IPS-15b (cell line): ENCODE measurements around the gene KRT35.

Experiments used
- H3K27me3 ChIP-seq: one replicate; pipeline ENCODE4 v1.6.1; 2013; ENCODE audit warnings: low read length; ENCODE audit not compliant: control insufficient read depth, insufficient read depth
- H3K36me3 ChIP-seq: one replicate; pipeline ENCODE4 v1.6.1; 2013; ENCODE audit warnings: low read length; ENCODE audit not compliant: control insufficient read depth, insufficient read depth
- H3K4me1 ChIP-seq: one replicate; pipeline ENCODE4 v1.6.1; 2013; ENCODE audit warnings: mild to moderate bottlenecking, low read length; ENCODE audit not compliant: control insufficient read depth, insufficient read depth
- H3K4me3 ChIP-seq: one replicate; pipeline ENCODE4 v1.5.1; 2013; ENCODE audit warnings: low read depth, low read length
- H3K9ac ChIP-seq: one replicate; pipeline ENCODE4 v1.6.1; 2013; ENCODE audit warnings: low read depth, mild to moderate bottlenecking, low read length
- H3K9me3 ChIP-seq: one replicate; pipeline ENCODE4 v1.6.1; 2013; ENCODE audit warnings: mild to moderate bottlenecking, low read length; ENCODE audit not compliant: control insufficient read depth, insufficient read depth

The KRT35 gene

DNA sequence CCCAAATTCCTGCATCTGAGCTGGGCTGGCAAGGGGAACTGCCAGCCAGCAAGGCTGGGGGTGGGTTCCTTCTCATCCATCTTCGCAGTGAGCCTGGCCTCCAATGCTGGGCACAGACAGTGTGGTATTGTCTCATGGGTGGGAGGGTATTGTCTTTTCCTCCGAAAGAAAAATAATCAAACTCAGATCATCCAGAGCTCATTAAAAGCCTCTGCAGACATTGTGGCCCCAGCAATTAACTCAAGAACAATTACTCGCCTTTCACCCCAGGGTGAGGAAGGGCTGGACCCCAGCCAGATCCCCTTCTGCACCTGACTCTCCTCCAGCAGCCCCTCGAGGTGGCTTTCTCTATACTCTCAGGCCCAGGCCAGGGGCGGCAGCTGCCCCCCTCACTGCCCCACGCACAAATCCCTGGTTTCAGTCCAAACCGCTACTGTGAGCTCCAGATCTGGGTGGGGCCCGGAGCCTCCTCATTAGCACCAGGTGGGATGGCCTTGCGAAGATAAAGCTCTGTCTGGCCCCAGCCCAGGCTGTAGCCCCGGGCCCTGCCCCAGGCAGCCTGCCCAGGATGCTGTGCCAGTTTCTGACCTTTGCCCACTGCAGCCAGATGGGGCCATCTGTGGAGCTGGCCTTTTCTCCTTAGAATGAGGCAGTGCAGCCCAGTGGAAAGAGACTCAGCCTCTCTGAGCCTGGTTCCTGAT, 40.0 kb upstream of the KRT35 start:
- H3K36me3 ChIP-seq, result peaks cover 20% of the 10 kb centered on the region
- H3K27me3 ChIP-seq, result no peaks in the 10 kb centered on the region
- peaks cover 7% of the 10 kb centered on the region for H3K4me1 ChIP-seq
- no peaks in the 10 kb centered on the region for H3K9me3 ChIP-seq
- H3K4me3 ChIP-seq, result no peak overlapping the region
- no peak overlapping the region for H3K9ac ChIP-seq

DNA sequence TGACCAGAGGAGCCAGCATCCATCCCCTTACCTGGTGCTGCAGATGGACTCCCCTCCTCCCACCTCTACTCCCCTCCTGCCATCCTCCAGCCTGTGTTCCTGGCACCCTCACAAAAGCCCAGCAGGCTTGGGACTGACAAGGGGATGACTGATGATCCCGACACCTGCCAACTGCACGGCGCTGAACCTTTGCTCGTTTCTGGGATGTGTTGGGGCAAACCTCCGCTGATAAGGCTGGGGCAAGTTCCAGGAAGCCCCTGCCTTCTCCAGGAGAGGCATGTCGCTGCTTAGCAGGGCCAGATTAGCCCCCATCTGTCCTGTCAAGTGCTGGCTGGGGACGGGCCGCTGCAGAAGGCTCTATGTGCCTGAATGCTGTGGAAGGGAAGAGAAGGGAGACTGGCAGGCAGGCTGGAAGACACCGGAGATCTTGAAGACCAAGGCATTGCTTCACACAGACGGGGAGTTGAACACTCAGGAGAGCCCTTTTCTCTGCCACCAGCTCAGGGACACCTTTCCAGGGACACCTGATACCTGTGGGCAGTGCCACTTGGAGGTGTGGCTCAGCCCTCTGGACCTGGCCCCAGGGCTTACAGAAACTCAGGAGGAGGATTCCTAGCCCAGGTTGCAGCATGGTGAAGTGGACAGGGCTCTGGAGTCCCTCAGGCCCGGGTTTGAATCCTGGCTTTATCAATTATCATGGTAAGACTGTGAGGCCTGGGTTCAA, 38.7 kb upstream of the KRT35 start:
- Histone ChIP-seq H3K27me3 (no peaks in the 10 kb centered on the region), H3K36me3 (peaks cover 14% of the 10 kb centered on the region), H3K9ac (no peak overlapping the region), H3K4me1 (peaks cover 7% of the 10 kb centered on the region), H3K4me3 (no peak overlapping the region), H3K9me3 (no peaks in the 10 kb centered on the region)

DNA sequence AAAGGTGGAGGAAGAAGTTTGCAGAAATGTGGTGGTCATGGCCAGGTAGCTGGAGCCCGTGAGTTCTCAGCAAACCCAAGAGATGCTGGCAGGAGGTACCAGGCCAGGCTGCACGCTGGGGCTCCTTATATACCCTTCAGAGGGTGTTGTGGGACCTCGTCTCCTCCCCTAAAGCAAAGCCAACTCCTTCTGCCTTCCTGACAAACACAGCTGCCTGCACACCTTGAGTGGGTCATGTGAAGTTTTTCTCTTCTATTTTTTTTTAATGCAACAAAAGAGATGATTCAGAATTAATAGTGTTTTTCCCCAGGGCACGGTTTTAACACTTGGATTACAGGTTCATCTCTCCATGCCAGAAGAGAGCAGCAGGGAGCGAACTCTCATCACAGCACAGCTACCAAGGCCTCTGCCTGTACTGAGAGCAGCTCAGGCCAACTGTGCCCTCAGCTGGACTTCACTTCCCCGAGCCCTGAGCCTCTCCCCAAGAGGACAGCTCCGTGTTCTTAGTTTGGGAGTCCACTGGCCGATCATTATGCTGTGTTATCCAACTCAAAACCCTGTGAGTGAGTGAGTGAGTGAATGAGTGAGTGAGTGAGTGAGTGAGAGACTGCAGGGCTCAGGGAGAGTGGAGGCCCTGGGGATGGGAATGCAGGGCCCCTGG, 38.0 kb upstream of the KRT35 start, which contains the start of gene KRT15:
KRT15 (minus strand) TSS at position 102 of the 661 bp plus-strand sequence; CDS start at position 39, 63 bp downstream.
- no peaks in the 10 kb centered on the region for H3K27me3 ChIP-seq
- H3K9me3 ChIP-seq, result no peaks in the 10 kb centered on the region
- H3K4me1 ChIP-seq, result peaks cover 7% of the 10 kb centered on the region
- H3K4me3 ChIP-seq, result no peak within 1 kb of the TSS
- peaks cover 6% of the 10 kb centered on the region for H3K36me3 ChIP-seq
- H3K9ac ChIP-seq, result no peak within 1 kb of the TSS

DNA sequence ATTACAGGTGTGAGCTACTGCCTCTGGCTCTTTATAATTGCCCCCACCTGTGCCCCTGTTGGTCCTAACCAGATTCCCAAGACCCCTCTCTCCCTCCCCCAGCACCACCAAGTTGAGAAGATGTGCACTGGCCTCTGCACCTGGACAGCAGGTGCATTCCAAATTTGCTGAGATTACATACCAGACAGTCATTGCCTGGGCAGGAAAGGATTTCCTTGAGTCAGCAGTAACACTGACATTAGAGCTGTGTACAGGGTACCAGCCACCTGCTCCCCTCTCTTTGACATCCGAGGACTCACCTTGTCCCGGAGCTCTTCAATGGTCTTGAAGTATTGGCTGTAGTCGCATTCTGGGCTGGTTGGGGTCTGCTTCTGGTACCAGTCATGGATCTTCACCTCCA, 37.1 kb upstream of the KRT35 start:
- Histone ChIP-seq H3K9me3 (no peaks in the 10 kb centered on the region), H3K4me1 (peaks cover 7% of the 10 kb centered on the region), H3K36me3 (no peaks in the 10 kb centered on the region), H3K9ac (no peak overlapping the region), H3K4me3 (no peak overlapping the region), H3K27me3 (no peaks in the 10 kb centered on the region)

DNA sequence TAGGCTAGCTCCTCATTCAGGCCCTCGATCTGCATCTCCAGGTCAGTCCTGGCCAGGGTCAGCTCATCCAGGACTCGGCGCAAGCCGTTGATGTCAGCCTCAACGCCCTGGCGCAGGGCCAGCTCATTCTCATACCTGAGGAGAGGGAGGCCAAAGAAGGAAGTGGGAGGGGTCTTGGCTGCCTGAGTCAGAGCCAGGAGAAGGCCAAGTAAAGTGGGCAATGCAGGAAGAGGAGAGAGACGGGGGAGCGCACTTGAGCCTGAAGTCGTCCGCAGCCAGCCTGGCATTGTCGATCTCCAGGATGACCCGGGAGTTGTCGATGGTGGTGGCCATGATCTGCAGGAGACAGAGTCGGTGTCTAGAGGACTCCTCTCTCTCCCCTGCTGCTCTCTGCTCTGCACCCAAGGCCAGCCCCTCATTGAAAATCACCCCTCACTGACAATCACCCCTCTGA, 35.9 kb upstream of the KRT35 start:
- Histone ChIP-seq H3K36me3 (no peaks in the 10 kb centered on the region), H3K9me3 (no peaks in the 10 kb centered on the region), H3K4me1 (peaks cover 3% of the 10 kb centered on the region), H3K27me3 (no peaks in the 10 kb centered on the region), H3K9ac (no peak overlapping the region), H3K4me3 (no peak overlapping the region)

DNA sequence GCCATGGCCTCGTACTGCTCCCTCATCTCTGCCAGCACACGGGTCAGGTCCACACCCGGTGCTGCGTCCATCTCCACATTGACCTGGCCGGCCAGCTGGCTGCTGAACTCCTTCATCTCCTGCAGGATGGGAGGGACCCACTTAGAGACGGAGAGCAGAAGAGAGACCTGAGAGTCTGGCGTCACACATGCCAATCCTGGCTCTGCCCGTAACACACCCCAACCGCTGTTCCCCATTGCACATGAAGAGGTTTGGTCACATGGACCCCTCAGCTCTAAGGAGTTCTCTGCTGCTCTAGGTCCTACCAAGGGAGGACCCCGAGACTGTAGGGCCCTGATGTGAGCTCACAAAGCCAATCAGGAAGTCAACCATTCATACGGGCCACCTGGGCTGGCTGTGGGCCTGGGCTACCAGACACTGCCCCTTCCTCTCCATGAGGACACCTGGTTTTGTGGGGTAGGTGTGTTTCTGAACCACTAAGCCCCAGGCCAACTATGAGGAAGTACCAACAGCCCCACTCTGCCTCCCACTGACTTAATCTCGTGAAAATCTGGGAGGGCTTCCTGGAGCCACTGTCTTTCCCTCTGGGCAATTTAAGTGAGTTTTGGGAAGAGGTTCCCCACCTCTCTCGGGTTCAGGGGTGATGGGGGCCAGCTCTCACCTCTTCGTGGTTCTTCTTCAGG, 35.3 kb upstream of the KRT35 start:
- Histone ChIP-seq H3K27me3 (no peaks in the 10 kb centered on the region), H3K9ac (no peak overlapping the region), H3K36me3 (no peaks in the 10 kb centered on the region), H3K4me3 (no peak overlapping the region), H3K9me3 (no peaks in the 10 kb centered on the region), H3K4me1 (no peaks in the 10 kb centered on the region)

DNA sequence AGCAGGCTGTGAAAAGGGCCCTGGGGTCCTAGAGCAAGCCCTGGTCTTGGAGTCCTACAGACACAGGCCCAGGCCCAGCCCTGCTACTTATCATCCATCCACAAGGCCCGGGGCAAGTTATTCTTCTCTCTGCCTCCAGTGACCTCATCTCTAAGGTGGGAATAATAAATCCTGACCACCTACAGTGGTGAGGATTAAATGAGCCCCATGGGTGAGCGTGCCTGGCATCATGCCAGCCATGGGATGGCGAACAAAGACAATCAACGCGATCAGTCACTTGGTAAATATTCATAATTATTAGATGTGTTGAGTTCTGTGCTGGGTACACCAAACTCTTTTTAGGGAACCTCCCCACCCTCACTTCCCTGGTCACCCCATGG, 32.2 kb upstream of the KRT35 start:
- H3K27me3 ChIP-seq, result no peaks in the 10 kb centered on the region
- no peaks in the 10 kb centered on the region for H3K36me3 ChIP-seq
- H3K9ac ChIP-seq, result no peak overlapping the region
- no peaks in the 10 kb centered on the region for H3K9me3 ChIP-seq
- no peaks in the 10 kb centered on the region for H3K4me1 ChIP-seq
- H3K4me3 ChIP-seq, result no peak overlapping the region

DNA sequence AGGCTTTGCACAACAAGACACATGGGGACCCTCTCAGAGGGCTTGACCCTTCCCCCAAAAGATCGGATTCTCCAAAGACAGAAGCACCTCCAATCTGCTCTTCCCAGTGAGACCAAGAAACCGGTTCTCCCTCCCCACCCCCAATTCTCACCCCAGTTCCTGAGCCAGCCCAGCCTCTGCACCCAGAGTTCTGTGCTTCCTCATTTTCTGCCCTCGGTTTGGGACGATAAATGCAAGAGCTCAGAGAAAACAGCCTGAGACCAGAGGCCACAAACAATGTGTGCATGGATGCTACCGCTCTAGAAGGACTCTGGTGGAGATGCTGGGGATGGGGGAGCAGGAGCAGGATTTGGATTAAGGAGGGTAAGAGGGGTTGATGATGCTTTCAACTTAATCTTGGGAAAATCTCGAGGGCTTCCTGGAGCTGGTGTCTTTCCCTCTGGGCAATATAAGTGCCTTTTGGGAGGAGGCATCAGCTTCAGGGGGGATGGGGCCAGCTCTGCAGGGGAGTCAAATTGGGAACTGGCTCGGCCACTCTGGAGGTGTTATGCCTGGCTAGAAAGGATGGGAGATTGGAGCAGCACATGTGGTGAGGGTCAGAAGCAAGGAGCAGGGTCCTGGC, 31.7 kb upstream of the KRT35 start:
- Histone ChIP-seq H3K36me3 (no peaks in the 10 kb centered on the region), H3K9me3 (no peaks in the 10 kb centered on the region), H3K4me3 (no peak overlapping the region), H3K9ac (no peak overlapping the region), H3K4me1 (no peaks in the 10 kb centered on the region), H3K27me3 (no peaks in the 10 kb centered on the region)

DNA sequence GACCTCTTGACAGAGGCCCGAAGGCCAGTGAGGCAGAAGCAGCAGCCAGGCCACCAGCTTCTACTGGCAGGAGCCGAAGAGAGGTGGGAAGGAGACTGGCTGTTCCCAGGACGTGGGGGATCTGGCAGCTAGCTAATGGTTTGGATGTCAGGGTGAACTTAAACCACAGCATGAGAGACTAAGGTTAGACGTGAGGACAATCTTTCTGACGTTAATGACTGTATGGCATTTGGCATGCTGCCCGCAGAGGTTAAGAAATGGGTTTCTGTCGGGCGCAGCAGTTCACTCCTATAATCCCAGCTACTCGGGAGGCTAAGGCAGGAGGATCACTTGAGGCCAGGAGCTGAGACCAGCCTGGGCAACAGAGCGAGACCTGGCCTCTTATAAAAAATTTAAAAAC, 30.8 kb upstream of the KRT35 start:
- no peaks in the 10 kb centered on the region for H3K9me3 ChIP-seq
- H3K9ac ChIP-seq, result no peak overlapping the region
- no peaks in the 10 kb centered on the region for H3K27me3 ChIP-seq
- H3K4me1 ChIP-seq, result no peaks in the 10 kb centered on the region
- H3K4me3 ChIP-seq, result no peak overlapping the region
- H3K36me3 ChIP-seq, result no peaks in the 10 kb centered on the region

DNA sequence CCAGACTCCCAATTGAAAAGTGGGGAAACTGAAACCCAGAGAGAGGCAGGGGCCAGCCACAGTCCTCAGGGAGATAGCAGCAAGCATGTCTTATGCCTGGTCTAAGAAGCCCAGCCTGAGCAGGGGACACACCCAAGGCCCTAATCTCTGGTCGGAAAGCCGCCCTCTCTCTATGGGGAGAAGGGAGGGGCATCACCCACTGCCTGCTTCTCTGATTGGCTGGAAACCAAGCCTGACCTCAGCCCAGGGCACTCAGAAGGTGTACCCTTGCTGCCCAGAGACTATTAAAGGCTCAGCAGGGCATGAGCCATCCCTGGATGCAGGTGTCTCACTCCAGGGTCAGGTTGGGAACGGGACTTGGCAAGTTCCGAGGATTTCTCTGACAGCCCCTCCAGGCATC, 30.2 kb upstream of the KRT35 start:
- Histone ChIP-seq H3K9me3 (no peaks in the 10 kb centered on the region), H3K9ac (no peak overlapping the region), H3K4me3 (no peak overlapping the region), H3K36me3 (no peaks in the 10 kb centered on the region), H3K27me3 (no peaks in the 10 kb centered on the region), H3K4me1 (no peaks in the 10 kb centered on the region)
